ENCODE data around the gene SNCG.
"Not testable (repeated sequence)": the region's sequence is repeated elsewhere in the genome, so short reads cannot be mapped to it uniquely, and the experiment has no call there.

The SNCG gene

GRCh38 chr10:86979977-86980448, 21.6 kb downstream of the SNCG start:
- DNase-seq: no peak

GRCh38 chr10:86981020-86981419, 22.6 kb downstream of the SNCG start:
- not testable (repeated sequence) for DNase-seq

- no peak for DNase-seq
These were observed 23.3 kb downstream of the SNCG start for GRCh38 chr10:86981716-86982115.

GRCh38 chr10:86984498-86984897, 26.1 kb downstream of the SNCG start:
- not testable (repeated sequence) for DNase-seq

GRCh38 chr10:86988520-86988919, 30.1 kb downstream of the SNCG start:
- DNase-seq: no peak

GRCh38 chr10:86991362-86991761, 33.0 kb downstream of the SNCG start:
- DNase-seq: not testable (repeated sequence)

GRCh38 chr10:86992456-86992855, 34.1 kb downstream of the SNCG start:
- DNase-seq: no peak

GRCh38 chr10:86992929-86993328, 34.5 kb downstream of the SNCG start:
- DNase-seq: no peak

GRCh38 chr10:86999802-87000403, 41.5 kb downstream of the SNCG start:
- not testable (repeated sequence) for DNase-seq

- peak; percentile 71 for DNase-seq
These were observed 42.1 kb downstream of the SNCG start for GRCh38 chr10:87000491-87000890.

GRCh38 chr10:87007124-87007523, 48.7 kb downstream of the SNCG start:
- not testable (repeated sequence) for DNase-seq

- not testable (repeated sequence) for DNase-seq
These were observed 49.3 kb downstream of the SNCG start for GRCh38 chr10:87007674-87008073.

- not testable (repeated sequence) for DNase-seq
These were observed 49.9 kb downstream of the SNCG start for GRCh38 chr10:87008303-87008702.

GRCh38 chr10:87009134-87009696, 50.8 kb downstream of the SNCG start:
- DNase-seq: not testable (repeated sequence)
